ENCODE measurements around the gene BACH2.

DNA sequence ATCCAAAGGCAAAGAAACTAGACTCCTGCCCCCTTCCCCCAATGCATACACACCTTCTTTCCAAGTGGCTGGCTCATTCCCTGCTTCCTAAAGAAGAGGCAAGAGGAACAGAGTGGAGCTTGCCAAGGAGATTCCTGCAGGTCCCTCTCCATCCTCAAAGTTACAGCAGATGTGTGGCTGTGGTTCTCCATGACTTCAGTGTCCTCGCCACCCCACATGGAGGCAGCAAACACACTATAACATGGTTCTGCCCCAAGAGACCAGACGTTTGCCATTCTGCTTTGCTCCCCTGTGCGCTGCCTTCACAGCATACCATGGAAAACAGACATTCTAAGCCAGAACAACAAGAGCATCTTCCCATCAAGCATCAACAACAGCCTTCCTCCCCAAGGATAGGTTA lies 84.4 kb downstream of the BACH2 start:
- TF ChIP-seq EZH2phosphoT487 (IDR thresholded peaks at IDR 0.05; ENCODE audit: unreplicated experiment), result no peak
- TF ChIP-seq, protein P1, sequence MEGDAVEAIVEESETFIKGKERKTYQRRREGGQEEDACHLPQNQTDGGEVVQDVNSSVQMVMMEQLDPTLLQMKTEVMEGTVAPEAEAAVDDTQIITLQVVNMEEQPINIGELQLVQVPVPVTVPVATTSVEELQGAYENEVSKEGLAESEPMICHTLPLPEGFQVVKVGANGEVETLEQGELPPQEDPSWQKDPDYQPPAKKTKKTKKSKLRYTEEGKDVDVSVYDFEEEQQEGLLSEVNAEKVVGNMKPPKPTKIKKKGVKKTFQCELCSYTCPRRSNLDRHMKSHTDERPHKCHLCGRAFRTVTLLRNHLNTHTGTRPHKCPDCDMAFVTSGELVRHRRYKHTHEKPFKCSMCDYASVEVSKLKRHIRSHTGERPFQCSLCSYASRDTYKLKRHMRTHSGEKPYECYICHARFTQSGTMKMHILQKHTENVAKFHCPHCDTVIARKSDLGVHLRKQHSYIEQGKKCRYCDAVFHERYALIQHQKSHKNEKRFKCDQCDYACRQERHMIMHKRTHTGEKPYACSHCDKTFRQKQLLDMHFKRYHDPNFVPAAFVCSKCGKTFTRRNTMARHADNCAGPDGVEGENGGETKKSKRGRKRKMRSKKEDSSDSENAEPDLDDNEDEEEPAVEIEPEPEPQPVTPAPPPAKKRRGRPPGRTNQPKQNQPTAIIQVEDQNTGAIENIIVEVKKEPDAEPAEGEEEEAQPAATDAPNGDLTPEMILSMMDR (conservative IDR thresholded peaks at IDR 0.05; ENCODE audit: low read depth in 2 of 2), result peak in 1 of 2 experiments; percentile 27; a peak in 1 of 4 replicates
- TF ChIP-seq POLR2AphosphoS5 (IDR thresholded peaks at IDR 0.05; ENCODE audit: low read depth), result no peak
- TF ChIP-seq, protein P2, sequence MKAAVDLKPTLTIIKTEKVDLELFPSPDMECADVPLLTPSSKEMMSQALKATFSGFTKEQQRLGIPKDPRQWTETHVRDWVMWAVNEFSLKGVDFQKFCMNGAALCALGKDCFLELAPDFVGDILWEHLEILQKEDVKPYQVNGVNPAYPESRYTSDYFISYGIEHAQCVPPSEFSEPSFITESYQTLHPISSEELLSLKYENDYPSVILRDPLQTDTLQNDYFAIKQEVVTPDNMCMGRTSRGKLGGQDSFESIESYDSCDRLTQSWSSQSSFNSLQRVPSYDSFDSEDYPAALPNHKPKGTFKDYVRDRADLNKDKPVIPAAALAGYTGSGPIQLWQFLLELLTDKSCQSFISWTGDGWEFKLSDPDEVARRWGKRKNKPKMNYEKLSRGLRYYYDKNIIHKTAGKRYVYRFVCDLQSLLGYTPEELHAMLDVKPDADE (IDR thresholded peaks at IDR 0.05), result no peak
- no peak for TF ChIP-seq JUNB (IDR thresholded peaks at IDR 0.05; ENCODE audit: unreplicated experiment)
- TF ChIP-seq CREB1 (CRISPR knock-in tag; IDR thresholded peaks at IDR 0.05; ENCODE audit: low read depth), result no peak
- no peak for TF ChIP-seq EZH2 (IDR thresholded peaks at IDR 0.05; ENCODE audit: low read depth, unreplicated experiment)
- TF ChIP-seq, protein P3, sequence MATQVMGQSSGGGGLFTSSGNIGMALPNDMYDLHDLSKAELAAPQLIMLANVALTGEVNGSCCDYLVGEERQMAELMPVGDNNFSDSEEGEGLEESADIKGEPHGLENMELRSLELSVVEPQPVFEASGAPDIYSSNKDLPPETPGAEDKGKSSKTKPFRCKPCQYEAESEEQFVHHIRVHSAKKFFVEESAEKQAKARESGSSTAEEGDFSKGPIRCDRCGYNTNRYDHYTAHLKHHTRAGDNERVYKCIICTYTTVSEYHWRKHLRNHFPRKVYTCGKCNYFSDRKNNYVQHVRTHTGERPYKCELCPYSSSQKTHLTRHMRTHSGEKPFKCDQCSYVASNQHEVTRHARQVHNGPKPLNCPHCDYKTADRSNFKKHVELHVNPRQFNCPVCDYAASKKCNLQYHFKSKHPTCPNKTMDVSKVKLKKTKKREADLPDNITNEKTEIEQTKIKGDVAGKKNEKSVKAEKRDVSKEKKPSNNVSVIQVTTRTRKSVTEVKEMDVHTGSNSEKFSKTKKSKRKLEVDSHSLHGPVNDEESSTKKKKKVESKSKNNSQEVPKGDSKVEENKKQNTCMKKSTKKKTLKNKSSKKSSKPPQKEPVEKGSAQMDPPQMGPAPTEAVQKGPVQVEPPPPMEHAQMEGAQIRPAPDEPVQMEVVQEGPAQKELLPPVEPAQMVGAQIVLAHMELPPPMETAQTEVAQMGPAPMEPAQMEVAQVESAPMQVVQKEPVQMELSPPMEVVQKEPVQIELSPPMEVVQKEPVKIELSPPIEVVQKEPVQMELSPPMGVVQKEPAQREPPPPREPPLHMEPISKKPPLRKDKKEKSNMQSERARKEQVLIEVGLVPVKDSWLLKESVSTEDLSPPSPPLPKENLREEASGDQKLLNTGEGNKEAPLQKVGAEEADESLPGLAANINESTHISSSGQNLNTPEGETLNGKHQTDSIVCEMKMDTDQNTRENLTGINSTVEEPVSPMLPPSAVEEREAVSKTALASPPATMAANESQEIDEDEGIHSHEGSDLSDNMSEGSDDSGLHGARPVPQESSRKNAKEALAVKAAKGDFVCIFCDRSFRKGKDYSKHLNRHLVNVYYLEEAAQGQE (IDR thresholded peaks at IDR 0.05; ENCODE audit: unreplicated experiment), result no peak
- TF ChIP-seq NANOG (IDR thresholded peaks at IDR 0.05; ENCODE audit: borderline replicate concordance), result no peak
- no peak for TF ChIP-seq ZNF114 (CRISPR knock-in tag; IDR thresholded peaks at IDR 0.05)

Data from GM23338 (cell line).